ENCODE data around the gene STK39. TPM values are rescaled to one million over a fixed set of nuclear protein-coding genes. Genes with fewer than 3 reads are reported as not detected.

Gene STK39
- total RNA-seq, 1 donor from 2014 or later, result 31.9 TPM

GRCh38 chr2:167940734-167941507 is 306.5 kb downstream of the STK39 start:
- Mint-ChIP-seq H3K27ac (ENCODE audit: unreplicated experiment) (no peak overlapping the region), H3K9me3 (ENCODE audit: low read depth) (peaks cover 10% of the 10 kb centered on the region), H3K27me3 (ENCODE audit: low read depth) (no peaks in the 10 kb centered on the region), H3K4me3 (ENCODE audit: unreplicated experiment) (no peak overlapping the region), H3K36me3 (ENCODE audit: low read depth) (peaks cover 4% of the 10 kb centered on the region), H3K4me1 (ENCODE audit: low read depth) (peaks cover 51% of the 10 kb centered on the region)
- TF ChIP-seq CTCF (IDR thresholded peaks at IDR 0.05), result no peak
- DNase-seq (ENCODE audit: low spot score), result no peak

- Mint-ChIP-seq H3K4me1 (ENCODE audit: low read depth) (peaks cover 45% of the 10 kb centered on the region), H3K27ac (ENCODE audit: unreplicated experiment) (no peak overlapping the region), H3K27me3 (ENCODE audit: low read depth) (no peaks in the 10 kb centered on the region), H3K4me3 (ENCODE audit: unreplicated experiment) (no peak overlapping the region), H3K9me3 (ENCODE audit: low read depth) (peaks cover 10% of the 10 kb centered on the region), H3K36me3 (ENCODE audit: low read depth) (peaks cover 4% of the 10 kb centered on the region)
- no peak for DNase-seq (ENCODE audit: low spot score)
- TF ChIP-seq CTCF (IDR thresholded peaks at IDR 0.05), result no peak
Observed at GRCh38 chr2:167940346-167940725, 307.1 kb downstream of the STK39 start.

GRCh38 chr2:167939514-167940345 is 307.7 kb downstream of the STK39 start:
- Mint-ChIP-seq H3K4me1 (ENCODE audit: low read depth) (peaks cover 39% of the 10 kb centered on the region), H3K27me3 (ENCODE audit: low read depth) (no peaks in the 10 kb centered on the region), H3K9me3 (ENCODE audit: low read depth) (peaks cover 10% of the 10 kb centered on the region), H3K4me3 (ENCODE audit: unreplicated experiment) (no peak overlapping the region), H3K36me3 (ENCODE audit: low read depth) (peaks cover 4% of the 10 kb centered on the region), H3K27ac (ENCODE audit: unreplicated experiment) (no peak overlapping the region)
- no peak for TF ChIP-seq CTCF (IDR thresholded peaks at IDR 0.05)
- DNase-seq (ENCODE audit: low spot score), result no peak

GRCh38 chr2:167937403-167937802 is 310.0 kb downstream of the STK39 start:
- TF ChIP-seq CTCF (IDR thresholded peaks at IDR 0.05), result no peak
- Mint-ChIP-seq H3K27ac (ENCODE audit: unreplicated experiment) (no peak overlapping the region), H3K4me1 (ENCODE audit: low read depth) (peaks cover 21% of the 10 kb centered on the region), H3K27me3 (ENCODE audit: low read depth) (no peaks in the 10 kb centered on the region), H3K36me3 (ENCODE audit: low read depth) (peaks cover 6% of the 10 kb centered on the region), H3K4me3 (ENCODE audit: unreplicated experiment) (no peak overlapping the region), H3K9me3 (ENCODE audit: low read depth) (peaks cover 11% of the 10 kb centered on the region)
- no peak for DNase-seq (ENCODE audit: low spot score)

DNA sequence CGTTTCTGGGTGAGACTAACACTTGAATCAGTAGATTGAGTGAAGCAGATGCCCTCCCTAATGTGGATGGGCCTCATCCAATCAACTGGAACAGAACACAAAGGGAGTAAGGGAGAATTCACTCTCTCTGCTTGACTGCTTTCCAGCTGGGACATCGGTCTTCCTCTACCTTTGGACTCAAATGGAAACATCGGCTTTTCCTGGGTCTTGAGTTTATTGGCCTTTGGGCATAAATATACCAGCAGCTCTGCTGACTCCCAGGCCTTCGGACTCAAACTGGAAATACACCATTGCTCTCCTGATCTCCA is 311.6 kb downstream of the STK39 start:
- Mint-ChIP-seq H3K36me3 (ENCODE audit: low read depth) (peaks cover 6% of the 10 kb centered on the region), H3K9me3 (ENCODE audit: low read depth) (peaks cover 11% of the 10 kb centered on the region), H3K27ac (ENCODE audit: unreplicated experiment) (no peak overlapping the region), H3K4me1 (ENCODE audit: low read depth) (peaks cover 17% of the 10 kb centered on the region), H3K4me3 (ENCODE audit: unreplicated experiment) (no peak overlapping the region), H3K27me3 (ENCODE audit: low read depth) (no peaks in the 10 kb centered on the region)
- DNase-seq (ENCODE audit: low spot score), result no peak
- no peak for TF ChIP-seq CTCF (IDR thresholded peaks at IDR 0.05)

Measured in chondrocyte (in vitro differentiated cells).